Gastroesophageal sphincter (tissue), 4 donors: ENCODE data around the gene PKD2L1. TPM values are rescaled to one million over a fixed set of nuclear protein-coding genes. Genes with fewer than 3 reads are reported as not detected.
A peak's percentile ranks its signal among the peaks of the same experiment; 100 is the strongest.

Experiments used
- ATAC-seq: fragments of 150-250 bp; one replicate; pipeline ENCODE4 v1.9.1; 2016; ENCODE audit warnings: mild to moderate bottlenecking, moderate library complexity
- H3K27ac ChIP-seq, 4 donors: fragments of 200-600 bp; sonication (generic) in 3 of 4; 1 replicate in 3 of 4; 2 replicates in 1 of 4; pipeline ENCODE4 v1.5.1; 2016 to 2019
- H3K27me3 ChIP-seq: fragments of 200-600 bp; sonication (generic); one replicate; pipeline ENCODE4 v1.5.1; 2019
- H3K36me3 ChIP-seq, 2 donors: fragments of 200-600 bp; sonication (generic); one replicate each; pipeline ENCODE4 v1.5.1; 2019; ENCODE audit warnings: control low read depth in 1 of 2
- H3K4me1 ChIP-seq, 3 donors: fragments of 200-600 bp; sonication (generic); 1 replicate in 2 of 3; 2 replicates in 1 of 3; pipeline ENCODE4 v1.5.1; 2016 to 2019; ENCODE audit warnings: control low read depth in 2 of 3
- H3K4me3 ChIP-seq, 2 donors: fragments of 200-600 bp; sonication (generic); one replicate each; pipeline ENCODE4 v1.5.1; 2019; ENCODE audit warnings: mild to moderate bottlenecking in 1 of 2, moderate library complexity in 1 of 2
- H3K9me3 ChIP-seq, 3 donors: fragments of 200-600 bp; sonication (generic); one replicate each; pipeline ENCODE4 v1.5.1; 2017 to 2019; ENCODE audit warnings: control low read depth in 2 of 3
- EP300 ChIP-seq: sonication (generic); formaldehyde crosslinking; IDR thresholded peaks from one replicate; pipeline ENCODE4 v1.6.1; 2017; ENCODE audit warnings: antibody characterized with exemption, mild to moderate bottlenecking
- POLR2A ChIP-seq, 2 donors: fragments of 450-650 bp; IDR thresholded peaks; one replicate each; pipeline ENCODE4 v1.6.1; 2017; ENCODE audit warnings: antibody characterized with exemption in 2 of 2, mild to moderate bottlenecking in 2 of 2, moderate library complexity in 1 of 2
- POLR2AphosphoS5 ChIP-seq: sonication (generic); formaldehyde crosslinking; IDR thresholded peaks from one replicate; pipeline ENCODE4 v1.6.1; 2017; ENCODE audit warnings: antibody characterized with exemption
- WGBS, 2 donors: methylation state at CpG; one replicate each; pipeline ENCODE4 v1.1.5; 2018; ENCODE audit warnings: low coverage in 1 of 2; 5-methylcytosine and 5-hydroxymethylcytosine counted together
- total RNA-seq, 4 donors: library from RNA; depleted of rRNA; stranded (reverse); fragments of >200 nt; gene quantifications; one replicate each; pipeline ENCODE4 v1.1.0, GENCODE V29; 2016
- TF ChIP-seq, protein P1 (sequence below), 4 experiments: fragments of 200-600 bp in 2 of 4; fragments of 450-650 bp in 2 of 4; sonication (generic) in 1 of 4; IDR thresholded peaks; one replicate each; pipeline ENCODE4 v1.5.1; 2017 to 2019; ENCODE audit warnings: antibody characterized with exemption in 4 of 4, mild to moderate bottlenecking in 2 of 4, moderate library complexity in 2 of 4

PKD2L1 gene
- total RNA-seq, 4 donors from 2014 or later, result not detected

DNA sequence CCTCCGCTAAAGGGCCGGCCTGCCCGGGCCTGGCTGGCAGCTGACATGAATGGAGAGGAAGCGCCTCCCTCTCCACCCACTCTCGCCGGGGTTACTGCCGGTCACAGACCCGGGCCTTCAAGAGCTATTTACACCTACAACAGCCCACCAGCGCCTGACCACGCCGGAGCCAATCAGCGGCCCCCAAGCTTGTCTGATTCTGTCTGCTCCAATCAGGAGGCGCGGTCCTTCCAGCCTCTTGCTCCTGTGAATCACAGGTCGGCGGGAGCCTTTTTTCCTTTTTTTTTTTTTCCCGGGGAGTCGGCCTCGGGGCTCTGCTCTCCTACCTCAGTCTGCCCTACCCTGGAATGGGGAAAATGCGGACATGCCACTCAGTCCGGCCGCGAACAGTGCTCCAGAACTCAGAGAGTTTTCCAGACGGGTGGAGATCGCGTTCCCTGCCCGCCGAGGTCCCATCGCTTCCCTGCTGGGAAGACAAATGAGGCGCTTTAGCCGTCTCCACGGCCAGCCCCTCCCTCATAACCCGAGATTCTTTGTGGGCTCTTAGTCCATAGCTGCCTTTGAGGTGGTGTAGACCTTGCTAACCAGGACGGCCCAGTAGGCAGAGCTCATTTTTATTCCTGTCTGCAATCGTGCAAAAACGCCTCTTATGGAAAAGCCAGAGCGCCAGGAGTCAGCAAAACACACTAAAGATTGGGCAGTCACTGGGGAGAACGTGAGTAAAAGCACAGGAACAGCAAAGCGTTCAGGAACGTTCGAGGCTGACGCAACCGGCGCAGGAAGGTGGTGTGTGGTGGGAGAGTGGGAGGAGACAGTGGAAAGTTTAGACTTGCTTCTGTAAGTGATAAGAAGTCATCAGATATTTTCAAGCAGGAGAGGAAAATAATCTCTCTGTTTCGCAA lies 43.5 kb upstream of the PKD2L1 start:
- H3K27ac ChIP-seq, result peak overlapping the region; percentile 90 to 99 (median 94)
- peaks cover 2 to 44% (median 13%) of the 10 kb centered on the region in 3 donors for H3K4me1 ChIP-seq
- H3K36me3 ChIP-seq, result no peaks in the 10 kb centered on the region
- H3K4me3 ChIP-seq, result peak overlapping the region; percentile 57 to 91
- TF ChIP-seq, protein P1, sequence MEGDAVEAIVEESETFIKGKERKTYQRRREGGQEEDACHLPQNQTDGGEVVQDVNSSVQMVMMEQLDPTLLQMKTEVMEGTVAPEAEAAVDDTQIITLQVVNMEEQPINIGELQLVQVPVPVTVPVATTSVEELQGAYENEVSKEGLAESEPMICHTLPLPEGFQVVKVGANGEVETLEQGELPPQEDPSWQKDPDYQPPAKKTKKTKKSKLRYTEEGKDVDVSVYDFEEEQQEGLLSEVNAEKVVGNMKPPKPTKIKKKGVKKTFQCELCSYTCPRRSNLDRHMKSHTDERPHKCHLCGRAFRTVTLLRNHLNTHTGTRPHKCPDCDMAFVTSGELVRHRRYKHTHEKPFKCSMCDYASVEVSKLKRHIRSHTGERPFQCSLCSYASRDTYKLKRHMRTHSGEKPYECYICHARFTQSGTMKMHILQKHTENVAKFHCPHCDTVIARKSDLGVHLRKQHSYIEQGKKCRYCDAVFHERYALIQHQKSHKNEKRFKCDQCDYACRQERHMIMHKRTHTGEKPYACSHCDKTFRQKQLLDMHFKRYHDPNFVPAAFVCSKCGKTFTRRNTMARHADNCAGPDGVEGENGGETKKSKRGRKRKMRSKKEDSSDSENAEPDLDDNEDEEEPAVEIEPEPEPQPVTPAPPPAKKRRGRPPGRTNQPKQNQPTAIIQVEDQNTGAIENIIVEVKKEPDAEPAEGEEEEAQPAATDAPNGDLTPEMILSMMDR (IDR thresholded peaks at IDR 0.05), result no peak
- TF ChIP-seq POLR2AphosphoS5 (peak; percentile 89), EP300 (no peak), POLR2A (IDR thresholded peaks at IDR 0.05) (peak; percentile 40 to 42)
- 0 to 1% methylated on average over 20 to 21 of the region's 45 CpGs for WGBS, 2 donors
- peak; percentile 96 for ATAC-seq
- no peaks in the 10 kb centered on the region for H3K27me3 ChIP-seq
- H3K9me3 ChIP-seq, result no peaks in the 10 kb centered on the region

GRCh38 chr10:100372415-100373297 lies 42.6 kb upstream of the PKD2L1 start:
- WGBS, 2 donors, result 13 to 34% methylated on average over 5 to 9 of the region's 16 CpGs
- TF ChIP-seq POLR2A (IDR thresholded peaks at IDR 0.05) (no peak), POLR2AphosphoS5 (no peak), EP300 (no peak)
- TF ChIP-seq, protein P1 (IDR thresholded peaks at IDR 0.05), result peak in 1 of 4 experiments; percentile 10
- H3K27ac ChIP-seq, result peak overlapping the region; percentile 90 to 99 (median 94)

GRCh38 chr10:100371482-100372027 lies 41.5 kb upstream of the PKD2L1 start:
- Histone ChIP-seq H3K4me1 (peaks cover 2 to 44% (median 13%) of the 10 kb centered on the region in 3 donors), H3K27ac (peak overlapping the region in 3 of 4 donors; percentile 38 to 99 (median 90))
- WGBS, 2 donors, result 88 to 95% methylated on average over 8 of the region's 10 CpGs

More at GRCh38 chr10:100372415-100373297, 42.6 kb upstream of the PKD2L1 start:
- Histone ChIP-seq H3K36me3 (no peaks in the 10 kb centered on the region), H3K4me3 (peak overlapping the region; percentile 57 to 91), H3K9me3 (no peaks in the 10 kb centered on the region), H3K4me1 (peaks cover 2 to 44% (median 13%) of the 10 kb centered on the region in 3 donors), H3K27me3 (no peaks in the 10 kb centered on the region)
- ATAC-seq, result no peak

DNA sequence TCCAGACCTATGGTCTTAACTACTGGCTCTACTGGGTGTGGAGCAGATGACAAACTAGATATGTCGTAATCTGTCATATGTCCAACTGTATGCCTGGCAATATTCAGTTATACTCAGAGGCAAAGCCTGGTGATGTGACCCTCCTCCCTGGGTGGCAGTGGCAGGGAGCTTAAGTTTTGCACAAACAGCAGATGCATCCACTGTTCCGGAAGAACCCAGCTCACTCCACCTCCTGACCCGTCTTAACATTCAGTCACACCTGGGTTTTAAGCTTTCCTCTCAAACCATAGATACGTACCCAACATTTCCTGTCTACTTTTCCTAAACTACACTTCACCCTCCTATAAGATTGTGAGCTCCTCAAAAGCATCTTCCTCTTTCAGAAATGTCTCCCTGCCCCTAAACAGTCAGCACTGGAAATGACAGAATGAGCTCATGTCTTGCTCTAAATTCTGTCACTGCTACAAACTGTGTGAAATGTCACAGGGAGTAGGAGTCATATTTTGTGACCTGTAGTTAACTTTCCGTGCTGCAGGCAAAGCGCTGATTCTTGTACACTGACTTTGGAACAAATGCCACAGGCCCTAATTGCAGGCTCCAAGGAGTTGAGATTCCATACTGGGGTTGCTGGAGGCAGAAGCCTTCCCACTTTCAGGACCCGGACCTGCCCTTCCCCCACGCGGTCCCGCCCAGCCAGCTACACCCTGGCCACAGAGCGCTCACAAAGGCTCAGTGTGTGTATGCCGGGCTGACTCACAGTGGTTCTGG lies 40.9 kb upstream of the PKD2L1 start:
- H3K36me3 ChIP-seq, result no peaks in the 10 kb centered on the region
- no peaks in the 10 kb centered on the region for H3K9me3 ChIP-seq
- ATAC-seq, result peak; percentile 35
- no peak overlapping the region for H3K4me3 ChIP-seq
- H3K27ac ChIP-seq, result peak overlapping the region in 3 of 4 donors; percentile 38 to 99 (median 90)
- peaks cover 2 to 44% (median 13%) of the 10 kb centered on the region in 3 donors for H3K4me1 ChIP-seq
- TF ChIP-seq, protein P1 (IDR thresholded peaks at IDR 0.05), result no peak
- peak; percentile 37 for TF ChIP-seq POLR2AphosphoS5
- no peaks in the 10 kb centered on the region for H3K27me3 ChIP-seq
- WGBS, 2 donors, result 56 to 68% methylated on average over 6 of the region's 12 CpGs

More at GRCh38 chr10:100371482-100372027, 41.5 kb upstream of the PKD2L1 start:
- ATAC-seq, result no peak
- H3K4me3 ChIP-seq, result no peak overlapping the region
- no peaks in the 10 kb centered on the region for H3K36me3 ChIP-seq
- H3K27me3 ChIP-seq, result no peaks in the 10 kb centered on the region
- no peak for TF ChIP-seq POLR2AphosphoS5
- TF ChIP-seq EP300, result no peak
- TF ChIP-seq, protein P1 (IDR thresholded peaks at IDR 0.05), result no peak
- no peak for TF ChIP-seq POLR2A (IDR thresholded peaks at IDR 0.05)
- H3K9me3 ChIP-seq, result no peaks in the 10 kb centered on the region
